Measurements from ENCODE around the gene BATF3.

DNA sequence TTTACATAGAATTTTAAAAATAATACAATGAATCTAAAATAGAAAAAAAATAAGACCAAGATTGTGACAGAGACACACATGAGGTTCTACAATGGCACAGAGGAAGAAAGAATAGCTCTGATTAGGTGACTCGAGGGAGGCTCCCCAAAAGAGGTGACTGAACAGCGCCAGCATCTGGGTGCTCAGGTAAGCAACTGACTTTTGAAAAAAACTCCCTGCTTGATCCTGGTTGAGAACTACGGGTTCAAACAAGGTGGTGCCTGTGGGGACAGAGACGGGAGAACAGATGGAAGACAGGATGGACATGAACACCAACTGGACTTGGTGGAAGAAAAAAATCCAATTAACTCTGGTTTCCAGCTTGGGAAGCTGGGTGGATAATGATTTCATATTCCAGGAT, 22.5 kb downstream of the BATF3 start:
- TF ChIP-seq, protein P1, sequence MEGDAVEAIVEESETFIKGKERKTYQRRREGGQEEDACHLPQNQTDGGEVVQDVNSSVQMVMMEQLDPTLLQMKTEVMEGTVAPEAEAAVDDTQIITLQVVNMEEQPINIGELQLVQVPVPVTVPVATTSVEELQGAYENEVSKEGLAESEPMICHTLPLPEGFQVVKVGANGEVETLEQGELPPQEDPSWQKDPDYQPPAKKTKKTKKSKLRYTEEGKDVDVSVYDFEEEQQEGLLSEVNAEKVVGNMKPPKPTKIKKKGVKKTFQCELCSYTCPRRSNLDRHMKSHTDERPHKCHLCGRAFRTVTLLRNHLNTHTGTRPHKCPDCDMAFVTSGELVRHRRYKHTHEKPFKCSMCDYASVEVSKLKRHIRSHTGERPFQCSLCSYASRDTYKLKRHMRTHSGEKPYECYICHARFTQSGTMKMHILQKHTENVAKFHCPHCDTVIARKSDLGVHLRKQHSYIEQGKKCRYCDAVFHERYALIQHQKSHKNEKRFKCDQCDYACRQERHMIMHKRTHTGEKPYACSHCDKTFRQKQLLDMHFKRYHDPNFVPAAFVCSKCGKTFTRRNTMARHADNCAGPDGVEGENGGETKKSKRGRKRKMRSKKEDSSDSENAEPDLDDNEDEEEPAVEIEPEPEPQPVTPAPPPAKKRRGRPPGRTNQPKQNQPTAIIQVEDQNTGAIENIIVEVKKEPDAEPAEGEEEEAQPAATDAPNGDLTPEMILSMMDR (IDR thresholded peaks at IDR 0.05) = no peak
- no peak for TF ChIP-seq POLR2A (IDR thresholded peaks at IDR 0.05)
